Large intestine (tissue), 3 donors: Measurements from ENCODE around the gene PRRX1. TPM values are rescaled to one million over a fixed set of nuclear protein-coding genes. Genes with fewer than 3 reads are reported as not detected.

Experiments used
- DNase-seq, 2 donors: peaks; one replicate each; pipeline versions ENCODE4 v3.0.0 to v3.0.0-alpha.2; 2013
- H3K27ac ChIP-seq: one replicate; pipeline ENCODE4 v1.5.1; 2013; ENCODE audit warnings: low read length
- H3K27me3 ChIP-seq: 2 replicates; pipeline ENCODE4 v1.6.1; 2013; ENCODE audit warnings: low read length; ENCODE audit not compliant: control insufficient read depth, insufficient read depth
- H3K36me3 ChIP-seq: 2 replicates; pipeline ENCODE4 v1.6.1; 2013; ENCODE audit warnings: low read length; ENCODE audit not compliant: control insufficient read depth, insufficient read depth
- H3K4me1 ChIP-seq: one replicate; pipeline ENCODE4 v1.6.1; 2013; ENCODE audit warnings: low read length; ENCODE audit not compliant: control insufficient read depth, insufficient read depth
- H3K4me3 ChIP-seq: one replicate; pipeline ENCODE4 v1.5.1; 2013; ENCODE audit warnings: low read length
- H3K9me3 ChIP-seq: one replicate; pipeline ENCODE4 v1.6.1; 2013; ENCODE audit warnings: mild to moderate bottlenecking, low read depth, low read length, moderate library complexity; ENCODE audit not compliant: control insufficient read depth
- WGBS: methylation state at CpG from one replicate; pipeline ENCODE4 v1.1.5; 2013; ENCODE audit warnings: low lambda C conversion rate; ENCODE audit not compliant: insufficient coverage; 5-methylcytosine and 5-hydroxymethylcytosine counted together
- polyA plus RNA-seq: library from polyadenylated mRNA; unstranded; fragments of 120-200 nt; gene quantifications from one replicate; pipeline ENCODE4 v1.2.1, GENCODE V29; 2013

The PRRX1 gene
- polyA plus RNA-seq, 1 donor = 3.3 TPM

DNA sequence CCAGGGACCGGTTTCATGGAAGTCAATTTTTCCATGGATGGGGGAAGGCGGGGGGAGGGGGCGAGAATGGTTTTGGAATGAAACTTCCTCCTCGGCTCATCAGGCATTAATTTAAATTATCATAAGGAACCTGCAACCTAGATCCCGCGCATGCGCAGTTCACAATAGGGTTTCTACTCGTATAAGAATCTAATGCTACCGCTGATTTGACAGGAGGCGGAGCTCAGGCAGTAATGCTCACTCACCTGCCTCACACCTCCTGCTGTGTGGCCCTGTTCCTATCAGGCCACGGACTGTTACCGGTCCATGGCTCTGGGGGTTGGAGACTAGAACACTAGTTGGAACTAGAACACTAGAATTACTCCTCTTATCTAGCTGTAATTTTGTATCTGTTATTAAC is 38.0 kb downstream of the PRRX1 start:
- Histone ChIP-seq H3K4me1 (no peaks in the 10 kb centered on the region), H3K27me3 (peaks cover 2% of the 10 kb centered on the region), H3K27ac (no peak overlapping the region), H3K4me3 (no peak overlapping the region), H3K9me3 (no peaks in the 10 kb centered on the region), H3K36me3 (no peaks in the 10 kb centered on the region)
- no peak for DNase-seq
- 100% methylated on average over 1 of the region's 12 CpGs for WGBS

DNA sequence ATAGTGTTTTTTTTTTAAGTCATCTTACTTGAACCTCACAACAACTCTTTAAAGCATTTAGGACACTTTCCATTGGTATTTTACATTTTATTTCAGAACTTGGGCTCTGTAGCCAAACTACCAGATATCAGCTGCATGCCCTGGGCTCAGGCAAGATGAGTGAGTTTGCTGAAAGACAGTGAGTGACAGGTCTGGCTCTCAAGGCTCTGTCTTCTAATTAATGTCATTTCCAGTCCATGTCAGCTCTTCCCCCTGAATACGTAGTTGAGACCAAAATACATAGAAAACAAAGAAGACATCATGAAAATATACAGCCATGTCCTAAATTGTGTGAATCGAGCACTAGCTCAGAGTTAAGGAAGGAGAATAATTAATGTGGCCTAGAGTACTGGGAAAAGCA is 39.7 kb downstream of the PRRX1 start:
- DNase-seq = no peak
- WGBS = 100% methylated on average over 1 of the region's 2 CpGs
- Histone ChIP-seq H3K4me3 (no peak overlapping the region), H3K9me3 (no peaks in the 10 kb centered on the region), H3K27me3 (peaks cover 2% of the 10 kb centered on the region), H3K36me3 (no peaks in the 10 kb centered on the region), H3K27ac (no peak overlapping the region), H3K4me1 (no peaks in the 10 kb centered on the region)

DNA sequence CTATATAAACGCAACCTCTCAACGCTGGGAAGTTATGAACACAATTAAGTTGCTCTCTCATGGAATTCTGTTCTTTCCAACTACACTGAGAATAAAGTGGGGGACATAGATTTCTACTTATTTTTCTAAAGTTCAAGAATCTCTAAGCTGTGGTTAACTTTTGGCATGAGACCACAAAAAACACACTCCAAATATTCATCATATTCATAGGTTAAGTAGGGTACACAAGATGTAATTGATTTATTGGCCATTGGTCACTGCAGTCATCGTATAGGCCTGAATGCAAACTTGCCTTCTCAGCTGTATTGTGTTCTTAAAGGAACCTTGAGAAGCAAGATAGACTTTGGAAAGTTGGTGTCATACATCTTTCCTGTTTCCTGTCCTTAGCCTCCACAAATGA is 40.3 kb downstream of the PRRX1 start:
- Histone ChIP-seq H3K36me3 (no peaks in the 10 kb centered on the region), H3K27ac (no peak overlapping the region), H3K27me3 (peaks cover 2% of the 10 kb centered on the region), H3K9me3 (no peaks in the 10 kb centered on the region), H3K4me1 (no peaks in the 10 kb centered on the region), H3K4me3 (no peak overlapping the region)
- WGBS = no CpG with 5 or more reads among the region's 3 CpGs
- DNase-seq = no peak

DNA sequence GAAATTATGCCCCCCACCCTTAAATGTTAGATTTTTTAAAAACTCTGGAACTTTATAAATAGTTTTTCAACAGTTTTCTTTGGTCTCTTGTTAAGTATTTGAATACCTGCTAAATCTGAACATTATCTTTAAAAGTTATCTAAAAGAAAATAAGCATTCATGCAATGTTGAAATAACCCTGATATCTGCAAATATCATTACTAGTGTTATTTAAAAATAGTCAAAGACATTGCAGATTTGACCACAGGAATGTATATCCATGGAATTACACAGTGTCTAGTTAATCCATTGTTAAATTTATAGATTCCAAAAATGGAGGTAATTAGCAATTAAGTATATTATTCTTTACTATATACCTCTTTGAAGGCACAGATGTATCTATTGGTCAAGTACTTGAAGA is 42.0 kb downstream of the PRRX1 start:
- no peak for DNase-seq
- no peaks in the 10 kb centered on the region for H3K36me3 ChIP-seq
- H3K27ac ChIP-seq = no peak overlapping the region
- H3K9me3 ChIP-seq = no peaks in the 10 kb centered on the region
- no peak overlapping the region for H3K4me3 ChIP-seq
- H3K4me1 ChIP-seq = no peaks in the 10 kb centered on the region
- H3K27me3 ChIP-seq = no peaks in the 10 kb centered on the region

DNA sequence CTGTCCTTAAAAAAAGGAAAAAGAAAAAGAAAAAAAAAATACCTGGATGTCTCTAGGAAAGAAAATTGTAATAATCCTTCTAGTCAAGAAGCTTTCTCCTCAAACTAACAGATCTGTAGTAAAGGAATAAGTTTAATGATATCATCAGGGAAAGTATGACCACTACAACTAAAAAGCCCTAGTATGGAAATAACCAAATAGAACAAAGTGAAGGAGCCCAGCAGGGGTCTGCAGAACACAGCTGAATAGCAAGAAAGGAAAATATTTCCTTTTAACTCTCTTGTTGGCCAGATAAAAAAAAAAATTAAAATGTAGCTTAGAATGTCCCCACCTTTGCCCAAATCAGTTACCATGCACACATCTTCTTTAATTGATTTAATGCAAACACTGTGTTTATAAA is 43.2 kb downstream of the PRRX1 start:
- no peak overlapping the region for H3K27ac ChIP-seq
- H3K27me3 ChIP-seq = no peaks in the 10 kb centered on the region
- no peak for DNase-seq
- H3K4me1 ChIP-seq = no peaks in the 10 kb centered on the region
- H3K36me3 ChIP-seq = no peaks in the 10 kb centered on the region
- H3K4me3 ChIP-seq = no peak overlapping the region
- H3K9me3 ChIP-seq = no peaks in the 10 kb centered on the region

DNA sequence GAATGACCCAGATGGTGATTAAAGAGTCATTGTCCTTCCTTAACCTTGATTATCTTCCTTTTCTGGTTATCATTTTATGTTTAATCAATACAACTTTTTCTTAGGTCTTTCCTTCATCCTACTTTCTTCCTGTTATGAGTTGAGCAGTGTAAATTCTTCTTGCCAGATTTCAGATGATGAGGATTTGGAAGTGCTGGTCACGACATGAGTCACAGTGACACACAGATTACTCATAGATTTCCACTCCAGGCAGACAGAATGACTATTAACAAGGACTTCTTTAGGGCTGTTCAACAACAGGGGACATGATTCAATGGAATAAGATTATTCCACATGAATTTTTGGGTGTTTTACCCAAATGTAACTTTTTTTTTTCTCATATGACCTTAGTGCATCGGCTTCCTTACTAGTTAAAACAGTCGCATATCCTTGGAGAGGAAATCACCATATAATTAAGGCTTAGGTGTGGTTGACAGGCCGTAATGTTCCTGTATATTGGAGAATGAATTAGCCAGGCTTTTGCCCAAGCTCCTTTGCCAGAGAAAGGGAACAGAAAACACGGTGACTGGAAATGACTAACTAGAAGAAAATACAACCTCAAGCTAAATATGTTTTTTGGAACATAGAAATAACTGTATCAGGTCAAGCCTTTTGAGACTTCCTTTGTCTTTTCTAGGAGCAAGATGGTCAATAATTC is 44.2 kb downstream of the PRRX1 start:
- no peak for DNase-seq
- H3K9me3 ChIP-seq = no peaks in the 10 kb centered on the region
- H3K27me3 ChIP-seq = no peaks in the 10 kb centered on the region
- no peak overlapping the region for H3K4me3 ChIP-seq
- 95% methylated on average over 3 of the region's 5 CpGs for WGBS
- no peak overlapping the region for H3K27ac ChIP-seq
- H3K4me1 ChIP-seq = no peaks in the 10 kb centered on the region
- H3K36me3 ChIP-seq = no peaks in the 10 kb centered on the region

DNA sequence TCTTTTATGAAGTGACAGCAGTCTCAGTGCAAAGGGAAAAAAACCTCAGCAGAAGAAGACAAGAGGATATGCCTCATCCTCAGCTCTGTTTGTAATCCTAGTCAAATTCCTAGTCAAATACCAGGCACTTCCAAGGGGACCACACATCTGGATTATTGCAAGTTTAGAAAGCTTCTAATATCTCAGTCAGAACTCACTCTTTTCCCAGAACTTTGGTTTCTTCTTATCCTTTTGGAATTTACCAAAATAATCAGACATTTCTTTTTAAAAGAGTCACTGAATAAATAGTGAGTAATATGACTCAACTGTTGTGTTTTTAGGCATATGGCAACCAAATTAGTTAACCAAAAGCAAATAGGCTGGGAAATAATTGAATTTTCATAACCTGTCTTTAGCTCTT is 47.8 kb downstream of the PRRX1 start:
- Histone ChIP-seq H3K4me1 (no peaks in the 10 kb centered on the region), H3K9me3 (no peaks in the 10 kb centered on the region), H3K36me3 (no peaks in the 10 kb centered on the region), H3K4me3 (no peak overlapping the region), H3K27ac (no peak overlapping the region), H3K27me3 (no peaks in the 10 kb centered on the region)
- DNase-seq = no peak

DNA sequence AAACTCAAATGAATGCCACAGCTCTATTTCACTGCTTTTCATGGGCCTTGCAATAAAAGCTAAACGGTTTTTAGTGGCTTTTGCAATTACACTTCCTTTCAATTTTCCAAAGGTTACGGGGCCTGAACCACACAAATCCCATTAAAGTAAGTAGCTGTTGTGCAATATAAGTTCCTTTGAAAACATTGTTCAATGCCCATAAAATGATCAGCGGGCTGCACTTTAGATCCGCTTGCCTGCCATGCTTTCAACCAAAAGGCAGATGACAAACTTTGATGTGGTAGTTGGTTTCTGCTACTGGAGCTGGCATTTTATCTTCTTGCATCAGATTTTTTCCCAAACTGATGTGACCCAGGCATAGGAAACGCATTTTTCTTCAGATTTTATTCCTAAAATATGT is 50.2 kb downstream of the PRRX1 start:
- no peak for DNase-seq
- Histone ChIP-seq H3K4me3 (no peak overlapping the region), H3K27me3 (no peaks in the 10 kb centered on the region), H3K27ac (no peak overlapping the region), H3K36me3 (no peaks in the 10 kb centered on the region), H3K9me3 (no peaks in the 10 kb centered on the region), H3K4me1 (no peaks in the 10 kb centered on the region)
- no CpG with 5 or more reads among the region's 5 CpGs for WGBS

DNA sequence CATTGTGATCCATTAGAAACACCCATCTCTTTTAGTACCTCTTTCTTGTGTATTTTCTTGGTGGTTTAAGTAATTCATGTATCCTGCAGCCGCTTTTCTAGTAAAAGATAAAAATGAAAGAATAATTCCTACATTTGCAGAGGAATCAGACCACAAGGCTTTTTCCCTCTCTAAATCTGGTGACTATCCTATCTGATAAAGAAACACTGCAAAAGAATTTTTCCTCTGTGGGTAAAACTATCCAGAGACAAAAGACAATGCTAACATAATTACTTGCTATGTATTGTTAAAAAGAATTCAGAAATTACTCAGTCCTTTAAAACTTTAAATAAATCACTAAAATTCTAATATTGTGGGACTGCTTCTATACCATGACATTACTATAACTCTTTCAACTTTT is 51.0 kb downstream of the PRRX1 start:
- H3K27ac ChIP-seq = no peak overlapping the region
- H3K27me3 ChIP-seq = no peaks in the 10 kb centered on the region
- no peaks in the 10 kb centered on the region for H3K4me1 ChIP-seq
- H3K9me3 ChIP-seq = no peaks in the 10 kb centered on the region
- H3K4me3 ChIP-seq = no peak overlapping the region
- DNase-seq = no peak
- WGBS = no CpG with 5 or more reads among the region's 1 CpG
- H3K36me3 ChIP-seq = no peaks in the 10 kb centered on the region

DNA sequence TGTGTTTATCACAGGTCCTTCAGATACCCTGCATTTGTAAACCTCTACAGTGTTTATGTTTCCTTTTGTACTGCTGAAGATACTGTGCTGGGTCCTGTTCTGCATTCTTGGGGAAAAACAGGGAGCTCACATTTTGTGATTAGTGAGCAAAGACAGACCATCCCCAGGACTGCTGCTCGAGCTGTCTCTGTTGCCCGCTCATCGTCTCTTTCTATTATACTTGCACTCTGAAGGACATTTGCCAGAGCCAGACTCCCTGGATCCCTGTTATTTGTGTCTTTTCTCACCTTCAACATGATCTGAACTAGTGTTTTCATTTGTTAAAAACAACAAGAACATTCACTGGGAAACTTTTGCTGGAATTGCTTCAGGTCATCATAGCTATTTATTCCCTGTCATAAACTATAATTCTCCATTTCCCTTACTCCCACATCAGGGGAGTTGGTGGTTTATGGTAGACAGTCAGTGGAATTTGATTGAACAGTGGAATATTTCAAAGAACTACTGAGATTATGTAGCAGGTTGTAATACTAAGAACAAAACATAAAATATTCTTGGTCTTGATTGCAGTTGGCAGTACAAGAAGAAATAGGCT is 53.0 kb downstream of the PRRX1 start:
- 20% methylated on average over 1 of the region's 3 CpGs for WGBS
- no peak for DNase-seq
- Histone ChIP-seq H3K9me3 (no peaks in the 10 kb centered on the region), H3K36me3 (no peaks in the 10 kb centered on the region), H3K27me3 (no peaks in the 10 kb centered on the region), H3K4me1 (no peaks in the 10 kb centered on the region), H3K4me3 (no peak overlapping the region), H3K27ac (no peak overlapping the region)

DNA sequence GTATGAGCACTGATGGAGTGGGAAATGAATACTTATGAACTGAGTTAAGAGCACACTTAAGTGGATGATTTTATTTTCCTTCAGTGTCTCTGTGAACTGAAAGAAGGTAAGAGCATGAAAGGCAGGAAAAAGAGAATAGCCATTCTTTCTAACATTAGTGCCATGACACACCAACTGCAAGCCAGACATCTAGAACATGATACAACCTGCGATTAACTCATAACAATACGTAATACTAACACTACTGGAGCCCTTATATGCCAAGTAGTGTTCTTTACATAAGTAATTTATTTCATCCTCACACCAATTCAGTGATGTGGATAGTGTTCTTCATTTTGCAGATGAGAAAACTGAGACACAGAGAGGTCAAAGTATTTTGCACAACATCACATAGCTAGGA is 56.7 kb downstream of the PRRX1 start:
- no peaks in the 10 kb centered on the region for H3K36me3 ChIP-seq
- H3K9me3 ChIP-seq = no peaks in the 10 kb centered on the region
- no peak overlapping the region for H3K4me3 ChIP-seq
- WGBS = no CpG with 5 or more reads among the region's 2 CpGs
- DNase-seq = no peak
- H3K27me3 ChIP-seq = no peaks in the 10 kb centered on the region
- no peaks in the 10 kb centered on the region for H3K4me1 ChIP-seq
- no peak overlapping the region for H3K27ac ChIP-seq
